Measurements from ENCODE around the gene ANKRD40.

- TF ChIP-seq CTCF (conservative IDR thresholded peaks at IDR 0.05), result no peak
- no peak for TF ChIP-seq ZFX (IDR thresholded peaks at IDR 0.05)
These were observed 20.4 kb upstream of the ANKRD40 start for GRCh38 chr17:50728112-50728429.
